Neural cell (in vitro differentiated cells): ENCODE results near the gene F2R. TPM values are rescaled to one million over a fixed set of nuclear protein-coding genes. Genes with fewer than 3 reads are reported as not detected.

Experiments used
- H2AFZ ChIP-seq: fragments of 200-600, 300-800 bp; sonication (generic), shearing (Covaris generic); 2 replicates; pipeline ENCODE4 v1.6.0; 2014; ENCODE audit warnings: low read depth, mild to moderate bottlenecking, antibody characterized with exemption, low read length, moderate library complexity
- H3F3A ChIP-seq: fragments of 200-600 bp; shearing (Covaris generic); 2 replicates; pipeline ENCODE4 v1.6.1; 2016; ENCODE audit warnings: mild to moderate bottlenecking, moderate library complexity, mixed read lengths, antibody characterized with exemption, low read length; ENCODE audit not compliant: insufficient read depth, poor library complexity, severe bottlenecking
- H3K27ac ChIP-seq: fragments of 200-600, 300-800 bp; sonication (generic), shearing (Covaris generic); 2 replicates; pipeline ENCODE4 v1.5.1; 2014; ENCODE audit warnings: mild to moderate bottlenecking, low read length, moderate library complexity
- H3K27me3 ChIP-seq: fragments of 300-800, 200-600 bp; sonication (generic), shearing (Covaris generic); 2 replicates; pipeline ENCODE4 v1.6.0; 2014; ENCODE audit warnings: mild to moderate bottlenecking, low read depth, low read length, moderate library complexity; ENCODE audit not compliant: insufficient read depth
- H3K36me3 ChIP-seq: fragments of 300-800, 200-600 bp; sonication (generic), shearing (Covaris generic); 2 replicates; pipeline ENCODE4 v1.5.1; 2014; ENCODE audit warnings: mild to moderate bottlenecking, antibody characterized with exemption, low read length, moderate library complexity; ENCODE audit not compliant: insufficient read depth
- H3K4me2 ChIP-seq: fragments of 300-800, 200-600 bp; sonication (generic), shearing (Covaris generic); 2 replicates; pipeline ENCODE4 v1.6.0; 2014; ENCODE audit warnings: mild to moderate bottlenecking, low read length
- H3K4me3 ChIP-seq: fragments of 300-800, 200-600 bp; sonication (generic), shearing (Covaris generic); 2 replicates; pipeline ENCODE4 v1.5.1; 2014; ENCODE audit warnings: mild to moderate bottlenecking, low read length, moderate library complexity
- H3K79me2 ChIP-seq: fragments of 200-600 bp; shearing (Covaris generic); replicated peaks from 2 replicates; pipeline ENCODE4 v1.6.0; 2014; ENCODE audit warnings: mild to moderate bottlenecking, low read length, moderate library complexity; ENCODE audit not compliant: insufficient read depth
- H3K9ac ChIP-seq: fragments of 300-800, 200-600 bp; sonication (generic), shearing (Covaris generic); 2 replicates; pipeline ENCODE4 v1.6.1; 2016; ENCODE audit warnings: mild to moderate bottlenecking, low read length, mixed read lengths
- H3K9me2 ChIP-seq: fragments of 200-600 bp; shearing (Covaris generic); 2 replicates; pipeline ENCODE4 v1.6.1; 2016; ENCODE audit warnings: mild to moderate bottlenecking, low read length, mixed read lengths; ENCODE audit not compliant: insufficient read depth
- H3K9me3 ChIP-seq: fragments of 200-600, 300-800 bp; sonication (generic), shearing (Covaris generic); 2 replicates; pipeline ENCODE4 v1.6.1; 2016; ENCODE audit warnings: mild to moderate bottlenecking, mixed run types, low read length, moderate library complexity, mixed read lengths
- H4K20me1 ChIP-seq: fragments of 200-600 bp; shearing (Covaris generic); 2 replicates; pipeline ENCODE4 v1.6.1; 2016; ENCODE audit warnings: mild to moderate bottlenecking, mixed run types; ENCODE audit not compliant: insufficient read depth
- CTCF ChIP-seq: fragments of 450-650 bp; IDR thresholded peaks from 2 replicates; pipeline ENCODE4 v1.5.1; 2014; ENCODE audit warnings: antibody characterized with exemption, mild to moderate bottlenecking, moderate library complexity; ENCODE audit not compliant: poor library complexity, severe bottlenecking
- EP300 ChIP-seq: fragments of 450-650 bp; conservative IDR thresholded peaks from 2 replicates; pipeline ENCODE4 v1.6.1; 2014; ENCODE audit warnings: antibody characterized with exemption, mild to moderate bottlenecking, moderate library complexity; ENCODE audit not compliant: poor library complexity, severe bottlenecking
- EZH2 ChIP-seq: fragments of 200-600, 300-800 bp; shearing (Covaris generic), sonication (generic); IDR thresholded peaks from 2 replicates; pipeline ENCODE4 v1.6.1; 2014; ENCODE audit warnings: antibody characterized with exemption, low read length, borderline replicate concordance, mild to moderate bottlenecking; ENCODE audit not compliant: insufficient read depth, poor library complexity, severe bottlenecking
- MXI1 ChIP-seq: fragments of 450-650 bp; conservative IDR thresholded peaks from 2 replicates; pipeline ENCODE4 v1.6.1; 2014; ENCODE audit warnings: antibody characterized with exemption, mild to moderate bottlenecking; ENCODE audit not compliant: poor library complexity, severe bottlenecking
- POLR2AphosphoS5 ChIP-seq: IDR thresholded peaks from 2 replicates; pipeline ENCODE4 v1.6.1; 2012
- RAD21 ChIP-seq: fragments of 450-650 bp; conservative IDR thresholded peaks from 2 replicates; pipeline ENCODE4 v1.6.1; 2014; ENCODE audit warnings: antibody characterized with exemption, mild to moderate bottlenecking, moderate library complexity
- REST ChIP-seq: IDR thresholded peaks from 2 replicates; pipeline ENCODE4 v1.6.1; 2012; ENCODE audit warnings: borderline replicate concordance
- SMC3 ChIP-seq: fragments of 450-650 bp; conservative IDR thresholded peaks from 2 replicates; pipeline ENCODE4 v1.6.1; 2014; ENCODE audit warnings: antibody characterized with exemption, mild to moderate bottlenecking, moderate library complexity; ENCODE audit not compliant: poor library complexity
- TAF1 ChIP-seq: IDR thresholded peaks from 2 replicates; pipeline ENCODE4 v1.6.1; 2012; ENCODE audit warnings: low read depth
- polyA plus RNA-seq: library from polyadenylated mRNA; depleted of rRNA; stranded (reverse); fragments of >200 nt; gene quantifications from 2 replicates; pipeline ENCODE4 v1.2.3, GENCODE V29; 2014

Gene F2R
- polyA plus RNA-seq, 1 donor from 2014 or later = 35.9 TPM

- no peak overlapping the region for H2AFZ ChIP-seq
- H3K9me2 ChIP-seq = no peaks in the 10 kb centered on the region
- peaks cover 50% of the 10 kb centered on the region for H3K79me2 ChIP-seq
- no peak overlapping the region for H3K4me2 ChIP-seq
- no peaks in the 10 kb centered on the region for H3K9me3 ChIP-seq
- H3K27ac ChIP-seq = no peak overlapping the region
- peaks cover 5% of the 10 kb centered on the region for H3K36me3 ChIP-seq
- H3K27me3 ChIP-seq = peaks cover 18% of the 10 kb centered on the region
- peak overlapping the region; percentile 99 for H3K4me3 ChIP-seq
- no peak overlapping the region for H3K9ac ChIP-seq
- H4K20me1 ChIP-seq = no peaks in the 10 kb centered on the region
- no peaks in the 10 kb centered on the region for H3F3A ChIP-seq
- TF ChIP-seq TAF1 (no peak), CTCF (no peak), SMC3 (no peak), MXI1 (no peak), REST (no peak), EZH2 (no peak), RAD21 (no peak), EP300 (no peak), POLR2AphosphoS5 (no peak)
Measured at GRCh38 chr5:76718880-76719279, 3.0 kb downstream of the F2R start.

GRCh38 chr5:76720988-76721569 lies 5.2 kb downstream of the F2R start:
- no peaks in the 10 kb centered on the region for H4K20me1 ChIP-seq
- H3K79me2 ChIP-seq = peaks cover 64% of the 10 kb centered on the region
- H3F3A ChIP-seq = no peaks in the 10 kb centered on the region
- H3K27me3 ChIP-seq = no peaks in the 10 kb centered on the region
- no peak overlapping the region for H3K27ac ChIP-seq
- H3K9me3 ChIP-seq = no peaks in the 10 kb centered on the region
- H3K4me3 ChIP-seq = no peak overlapping the region
- peaks cover 5% of the 10 kb centered on the region for H3K36me3 ChIP-seq
- H2AFZ ChIP-seq = no peak overlapping the region
- no peak overlapping the region for H3K4me2 ChIP-seq
- no peaks in the 10 kb centered on the region for H3K9me2 ChIP-seq
- no peak overlapping the region for H3K9ac ChIP-seq
- TF ChIP-seq EZH2 (no peak), EP300 (no peak), POLR2AphosphoS5 (no peak), SMC3 (no peak), RAD21 (no peak), TAF1 (no peak), MXI1 (no peak), REST (no peak), CTCF (no peak)
